Activated CD8-positive, alpha-beta T cell treated with anti-CD3 and anti-CD28 coated beads for 36 hours (primary cell): ENCODE measurements around the gene ZNF628. TPM values are rescaled to one million over a fixed set of nuclear protein-coding genes. Genes with fewer than 3 reads are reported as not detected.

ENCODE experiments used
- ATAC-seq: fragments of 200-7000 bp; cut with Tn5 transposase; one replicate; pipeline ENCODE4 v1.10.0; 2021; ENCODE audit warnings: mild to moderate bottlenecking, moderate library complexity
- CTCF ChIA-PET: fragments of 350-600 bp; sonication (Branson Sonifier 250); formaldehyde crosslinking; loops from one replicate; lab custom pipeline; 2021; ENCODE audit warnings: antibody characterized with exemption; lab: Charles Lee
- POLR2A ChIA-PET: fragments of 350-600 bp; sonication (Branson Sonifier 250); formaldehyde crosslinking; loops from one replicate; lab custom pipeline; 2021; ENCODE audit warnings: antibody characterized with exemption; lab: Charles Lee
- DNase-seq: peaks from one replicate; pipeline ENCODE4 v3.0.0-alpha.2; 2020
- H3K27ac Mint-ChIP-seq: one replicate; pipeline ENCODE4 v1.8.0; 2021; ENCODE audit warnings: mild to moderate bottlenecking, mixed read lengths
- H3K27me3 Mint-ChIP-seq: one replicate; pipeline ENCODE4 v1.8.0; 2021; ENCODE audit warnings: mixed read lengths
- H3K36me3 Mint-ChIP-seq: one replicate; pipeline ENCODE4 v1.8.0; 2021; ENCODE audit warnings: low read depth, mixed read lengths
- H3K4me1 Mint-ChIP-seq: one replicate; pipeline ENCODE4 v1.8.0; 2021; ENCODE audit warnings: low read depth, mixed read lengths
- H3K4me3 Mint-ChIP-seq: one replicate; pipeline ENCODE4 v1.8.0; 2021; ENCODE audit warnings: mild to moderate bottlenecking, moderate library complexity, mixed read lengths
- H3K9me3 Mint-ChIP-seq: one replicate; pipeline ENCODE4 v1.8.0; 2021; ENCODE audit warnings: mixed read lengths
- intact Hi-C: fragments of 100-400 bp; cut with micrococcal nuclease; formaldehyde crosslinking; loops from one replicate; pipeline ENCODE4 v1.10.0; 2022
- total RNA-seq, 2 experiments: library from RNA; stranded (reverse); gene quantifications; one replicate each; pipeline ENCODE4 v1.2.3, GENCODE V29; 2021
- TF ChIP-seq, protein P1 (sequence below): fragments of 200-600 bp; IDR thresholded peaks from one replicate; pipeline ENCODE4 v1.8.0; 2022; ENCODE audit warnings: antibody characterized with exemption, mild to moderate bottlenecking

The ZNF628 gene
- total RNA-seq, 2 experiments from 2014 or later = 8.4 to 8.6 TPM

DNA sequence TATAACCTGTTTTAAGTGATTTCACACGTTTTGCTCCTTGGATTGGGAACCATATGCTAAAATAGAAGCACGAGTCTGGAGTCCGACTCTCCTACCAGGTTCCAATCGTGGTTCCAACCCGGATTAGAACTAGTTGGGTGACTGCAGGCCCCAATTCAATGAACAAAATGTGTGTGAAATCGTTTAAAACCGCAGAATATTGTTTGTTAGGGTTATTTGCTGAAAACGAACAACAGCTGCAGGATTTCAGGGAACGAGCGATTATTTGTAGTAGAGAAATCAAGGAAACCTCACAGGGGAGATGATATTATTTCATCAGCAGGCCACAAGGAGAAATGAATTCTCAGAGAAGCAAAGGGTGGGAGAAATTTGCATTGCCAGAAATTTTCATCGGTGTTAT is 28.6 kb downstream of the ZNF628 start:
- peaks cover 3% of the 10 kb centered on the region for H3K9me3 Mint-ChIP-seq
- no peak overlapping the region for H3K27ac Mint-ChIP-seq
- peaks cover 23% of the 10 kb centered on the region for H3K4me1 Mint-ChIP-seq
- ATAC-seq (no peak), DNase-seq (no peak)
- H3K36me3 Mint-ChIP-seq = peaks cover 2% of the 10 kb centered on the region
- ChIA-PET CTCF (interaction anchor here (1.0 to 3.1 kb wide), 18 partner anchors 9 to 417 kb away, joined by 3 to 77 read pairs (median 13); partner anchors contain the start of genes C19orf85, ISOC2, NAT14 and SSC5D), POLR2A (interaction anchor here (1.1 kb wide), 1 partner anchor 20 kb away, joined by 3 read pairs; the partner anchor contains the start of gene NAT14)
- TF ChIP-seq, protein P1, sequence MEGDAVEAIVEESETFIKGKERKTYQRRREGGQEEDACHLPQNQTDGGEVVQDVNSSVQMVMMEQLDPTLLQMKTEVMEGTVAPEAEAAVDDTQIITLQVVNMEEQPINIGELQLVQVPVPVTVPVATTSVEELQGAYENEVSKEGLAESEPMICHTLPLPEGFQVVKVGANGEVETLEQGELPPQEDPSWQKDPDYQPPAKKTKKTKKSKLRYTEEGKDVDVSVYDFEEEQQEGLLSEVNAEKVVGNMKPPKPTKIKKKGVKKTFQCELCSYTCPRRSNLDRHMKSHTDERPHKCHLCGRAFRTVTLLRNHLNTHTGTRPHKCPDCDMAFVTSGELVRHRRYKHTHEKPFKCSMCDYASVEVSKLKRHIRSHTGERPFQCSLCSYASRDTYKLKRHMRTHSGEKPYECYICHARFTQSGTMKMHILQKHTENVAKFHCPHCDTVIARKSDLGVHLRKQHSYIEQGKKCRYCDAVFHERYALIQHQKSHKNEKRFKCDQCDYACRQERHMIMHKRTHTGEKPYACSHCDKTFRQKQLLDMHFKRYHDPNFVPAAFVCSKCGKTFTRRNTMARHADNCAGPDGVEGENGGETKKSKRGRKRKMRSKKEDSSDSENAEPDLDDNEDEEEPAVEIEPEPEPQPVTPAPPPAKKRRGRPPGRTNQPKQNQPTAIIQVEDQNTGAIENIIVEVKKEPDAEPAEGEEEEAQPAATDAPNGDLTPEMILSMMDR = no peak
- no peak overlapping the region for H3K4me3 Mint-ChIP-seq
- intact Hi-C loops = loop anchor here (5.0 kb wide), 1 partner anchor 38 kb away; no protein-coding TSS in a partner anchor
- H3K27me3 Mint-ChIP-seq = peaks cover 6% of the 10 kb centered on the region

DNA sequence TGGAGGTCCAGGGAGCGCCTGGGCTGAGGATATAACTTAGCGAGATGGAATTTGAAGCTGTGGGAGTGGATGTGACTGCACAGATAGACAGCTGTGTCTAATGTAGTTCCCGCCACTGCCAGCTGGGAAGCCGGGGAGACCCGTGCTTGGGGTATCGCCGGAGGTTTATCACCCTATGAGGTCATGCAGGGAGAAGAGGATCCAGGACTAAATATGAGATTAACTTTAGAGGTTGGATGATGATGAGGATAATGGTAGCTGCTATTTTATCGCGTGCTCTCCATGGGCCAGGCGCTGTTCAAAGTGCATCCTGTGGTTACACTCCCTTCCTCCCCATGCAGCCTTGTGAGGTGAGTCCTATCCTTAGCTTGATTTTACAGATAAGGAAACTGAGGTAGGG is 31.7 kb downstream of the ZNF628 start:
- ATAC-seq = no peak
- H3K4me1 Mint-ChIP-seq = peaks cover 10% of the 10 kb centered on the region
- POLR2A ChIA-PET = no interaction called here
- H3K9me3 Mint-ChIP-seq = peaks cover 2% of the 10 kb centered on the region
- H3K27me3 Mint-ChIP-seq = peaks cover 6% of the 10 kb centered on the region
- H3K4me3 Mint-ChIP-seq = no peak overlapping the region
- no peak for DNase-seq
- peaks cover 2% of the 10 kb centered on the region for H3K36me3 Mint-ChIP-seq
- H3K27ac Mint-ChIP-seq = no peak overlapping the region
- intact Hi-C loops = no loop called here
- TF ChIP-seq, protein P1 = no peak
- CTCF ChIA-PET = interaction anchor here (1.0 to 1.5 kb wide), 2 partner anchors 40 to 98 kb away, joined by 3 to 7 read pairs; partner anchors contain the start of gene ZNF865

DNA sequence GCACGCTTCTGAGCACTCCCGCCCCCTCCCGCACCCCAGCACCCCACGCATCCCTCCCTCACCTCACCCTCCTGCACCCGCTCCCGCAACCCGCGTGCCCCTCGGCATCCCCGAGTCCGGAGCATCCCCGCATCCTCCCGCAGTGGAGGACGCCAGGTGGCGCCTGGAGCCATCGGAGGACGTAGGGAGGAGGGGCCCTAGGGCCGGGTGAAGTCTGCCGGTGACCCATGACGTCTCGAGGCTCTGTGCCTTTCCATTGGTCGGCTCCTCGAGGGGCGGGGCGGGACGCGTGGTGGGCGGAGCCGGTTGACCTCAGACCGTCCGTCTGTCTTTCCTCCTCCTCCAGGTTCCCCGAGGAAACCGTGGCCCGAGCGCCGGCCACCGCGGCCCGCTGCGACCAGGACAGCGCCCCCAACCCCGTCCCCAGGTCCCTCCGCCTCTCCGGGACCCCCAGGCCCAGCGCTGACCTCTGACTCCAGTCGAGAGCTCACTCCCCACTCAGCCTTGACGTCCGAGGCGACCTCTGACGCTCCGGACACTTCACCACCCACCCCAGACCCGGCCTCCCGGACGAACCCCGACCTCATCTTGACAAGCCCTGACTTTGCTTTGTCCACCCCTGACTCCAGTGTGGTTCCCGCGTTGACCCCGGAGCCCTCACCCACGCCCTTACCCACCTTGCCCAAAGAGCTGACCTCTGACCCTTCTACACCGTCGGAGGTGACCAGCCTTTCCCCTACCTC is 40.6 kb downstream of the ZNF628 start:
- peak overlapping the region; percentile 55 for H3K4me3 Mint-ChIP-seq
- ChIA-PET CTCF (interaction anchor here (0.7 to 2.1 kb wide), 8 partner anchors 64 to 178 kb away, joined by 3 to 35 read pairs (median 3); partner anchors contain the start of genes KMT5C, ZNF784 and ZNF865), POLR2A (no interaction called here)

DNA sequence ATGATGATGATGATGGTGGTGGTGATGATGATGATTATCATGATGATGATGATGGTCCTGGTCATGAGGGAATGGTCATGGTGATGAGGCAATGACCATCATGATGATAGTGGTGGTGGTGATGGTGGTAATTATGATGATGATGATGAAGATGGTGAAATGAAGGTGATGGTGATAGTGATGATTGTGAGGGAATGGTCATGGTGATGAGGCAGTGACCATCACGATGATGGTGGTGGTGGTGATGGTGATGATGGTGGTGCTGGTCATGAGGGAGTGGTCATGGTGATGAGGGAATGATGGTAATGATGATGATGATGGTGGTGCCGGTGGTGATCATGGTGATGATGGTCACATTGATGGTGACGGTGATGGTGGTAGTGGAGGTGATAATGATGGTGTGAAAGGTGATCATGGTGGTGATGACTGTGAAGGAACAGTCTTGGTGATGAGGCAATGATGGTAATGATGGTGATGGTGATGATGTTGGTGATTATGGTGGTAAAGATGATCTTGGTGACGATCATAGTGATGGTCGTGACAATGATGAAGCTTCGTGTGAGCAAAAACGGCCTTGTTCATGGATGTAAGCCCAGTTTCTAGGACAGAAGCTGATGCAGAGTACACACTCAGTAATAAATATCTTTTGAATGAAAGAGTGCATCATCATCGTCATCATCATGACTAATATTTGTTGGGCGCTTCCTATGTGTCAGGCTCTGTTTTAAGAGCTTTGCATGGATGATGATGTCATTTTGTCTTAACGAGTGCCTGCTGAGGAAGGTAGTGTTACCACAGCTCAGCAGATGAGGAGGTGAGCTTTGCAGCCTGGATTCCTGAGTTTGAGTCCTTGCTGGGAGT is 43.3 kb downstream of the ZNF628 start:
- Mint-ChIP-seq H3K27me3 (no peaks in the 10 kb centered on the region), H3K27ac (no peak overlapping the region), H3K36me3 (no peaks in the 10 kb centered on the region), H3K4me3 (no peak overlapping the region), H3K4me1 (peaks cover 3% of the 10 kb centered on the region), H3K9me3 (no peaks in the 10 kb centered on the region)
- POLR2A ChIA-PET = interaction anchor here (0.9 kb wide), 1 partner anchor 16 kb away, joined by 3 read pairs; no protein-coding TSS in a partner anchor
- ATAC-seq = no peak
- no peak for DNase-seq
- CTCF ChIA-PET = interaction anchor here (0.8 to 1.1 kb wide), 3 partner anchors 33 to 119 kb away, joined by 3 read pairs; no protein-coding TSS in a partner anchor
- TF ChIP-seq, protein P1 = no peak
- intact Hi-C loops = loop anchor here (5.0 kb wide), 1 partner anchor 108 kb away; no protein-coding TSS in a partner anchor

More for the DNA sequence above, 40.6 kb downstream of the ZNF628 start:
- intact Hi-C loops = loop anchor here (5.0 kb wide), 1 partner anchor 110 kb away; no protein-coding TSS in a partner anchor
- H3K27ac Mint-ChIP-seq = peak overlapping the region; percentile 51
- DNase-seq (peak; percentile 94), ATAC-seq (peak; percentile 100)
- no peaks in the 10 kb centered on the region for H3K9me3 Mint-ChIP-seq
- no peaks in the 10 kb centered on the region for H3K36me3 Mint-ChIP-seq
- peaks cover 3% of the 10 kb centered on the region for H3K4me1 Mint-ChIP-seq
- TF ChIP-seq, protein P1 = peak; percentile 66
- no peaks in the 10 kb centered on the region for H3K27me3 Mint-ChIP-seq
